Astrocyte (in vitro differentiated cells and primary cell): Measurements from ENCODE around the gene PSMD12. TPM values are rescaled to one million over a fixed set of nuclear protein-coding genes. Genes with fewer than 3 reads are reported as not detected.

Experiments used
- DNase-seq: peaks from one replicate; pipeline ENCODE4 v3.0.0-alpha.2; 2010; ENCODE audit warnings: low read depth
- FAIRE-seq: peaks from 2 replicates; lab custom pipeline; 2011; peaks lifted over from hg19 to GRCh38; lab: Jason Lieb, UNC
- H2AFZ ChIP-seq: 2 replicates; pipeline ENCODE4 v1.6.0; 2012; ENCODE audit warnings: low read depth, low read length, inconsistent platforms
- H3K27ac ChIP-seq: 2 replicates; pipeline ENCODE4 v1.5.1; 2011; ENCODE audit warnings: low read depth, low read length, inconsistent platforms
- H3K27me3 ChIP-seq: 2 replicates; pipeline ENCODE4 v1.6.0; 2011; ENCODE audit warnings: low read length, inconsistent platforms; ENCODE audit not compliant: insufficient read depth
- H3K36me3 ChIP-seq: 2 replicates; pipeline ENCODE4 v1.5.1; 2011; ENCODE audit warnings: low read length, inconsistent platforms; ENCODE audit not compliant: insufficient read depth
- H3K4me1 ChIP-seq: 2 replicates; pipeline ENCODE4 v1.5.1; 2011; ENCODE audit warnings: low read length, inconsistent platforms; ENCODE audit not compliant: insufficient read depth
- H3K4me2 ChIP-seq: 2 replicates; pipeline ENCODE4 v1.6.0; 2012; ENCODE audit warnings: low read length, inconsistent platforms
- H3K4me3 ChIP-seq: 2 replicates; pipeline ENCODE4 v1.5.1; 2011; ENCODE audit warnings: low read depth, mild to moderate bottlenecking, low read length, inconsistent platforms; ENCODE audit not compliant: insufficient read depth
- H3K79me2 ChIP-seq: 2 replicates; pipeline ENCODE4 v1.6.0; 2012; ENCODE audit warnings: mild to moderate bottlenecking, low read length, inconsistent platforms; ENCODE audit not compliant: insufficient read depth
- H3K9ac ChIP-seq: 2 replicates; pipeline ENCODE4 v1.6.0; 2012; ENCODE audit warnings: mild to moderate bottlenecking, low read length, inconsistent platforms
- H3K9me3 ChIP-seq: 2 replicates; pipeline ENCODE4 v1.5.1; 2012; ENCODE audit warnings: low read depth, mild to moderate bottlenecking, low read length, inconsistent platforms; ENCODE audit not compliant: insufficient read depth
- H4K20me1 ChIP-seq: 2 replicates; pipeline ENCODE4 v1.6.0; 2012; ENCODE audit warnings: low read length, inconsistent platforms; ENCODE audit not compliant: insufficient read depth
- H3K27ac Mint-ChIP-seq: one replicate; pipeline ENCODE4 v1.8.0; 2021; ENCODE audit warnings: mild to moderate bottlenecking, mixed read lengths; ENCODE audit not compliant: unreplicated experiment
- H3K27me3 Mint-ChIP-seq: one replicate; pipeline ENCODE4 v1.8.0; 2021; ENCODE audit warnings: low read depth, mixed read lengths; ENCODE audit not compliant: unreplicated experiment
- H3K36me3 Mint-ChIP-seq: one replicate; pipeline ENCODE4 v1.8.0; 2021; ENCODE audit warnings: low read depth, mixed read lengths; ENCODE audit not compliant: unreplicated experiment
- H3K4me1 Mint-ChIP-seq: one replicate; pipeline ENCODE4 v1.8.0; 2021; ENCODE audit warnings: low read depth, mixed read lengths; ENCODE audit not compliant: unreplicated experiment
- H3K4me3 Mint-ChIP-seq: one replicate; pipeline ENCODE4 v1.8.0; 2021; ENCODE audit warnings: mild to moderate bottlenecking, moderate library complexity, mixed read lengths; ENCODE audit not compliant: unreplicated experiment
- H3K9me3 Mint-ChIP-seq: one replicate; pipeline ENCODE4 v1.8.0; 2021; ENCODE audit warnings: mild to moderate bottlenecking, mixed read lengths; ENCODE audit not compliant: unreplicated experiment
- CTCF ChIP-seq: IDR thresholded peaks from 2 replicates; pipeline ENCODE4 v1.5.1; 2011; ENCODE audit warnings: low read depth, mild to moderate bottlenecking, inconsistent platforms, low read length, moderate library complexity; ENCODE audit not compliant: insufficient read depth
- EZH2 ChIP-seq: IDR thresholded peaks from 2 replicates; pipeline ENCODE4 v1.6.1; 2012; ENCODE audit warnings: mild to moderate bottlenecking, low read length, inconsistent platforms; ENCODE audit not compliant: insufficient read depth
- total RNA-seq: library from RNA; stranded (reverse); gene quantifications from 2 replicates; pipeline ENCODE4 v1.2.1, GENCODE V29; 2021

The PSMD12 gene
- total RNA-seq, 1 donor from 2014 or later: 74.1 TPM

GRCh38 chr17:67376415-67376736, 10.0 kb upstream of the PSMD12 start:
- peak; percentile 55 for DNase-seq
- no peaks in the 10 kb centered on the region for H3K36me3 ChIP-seq
- Mint-ChIP-seq H3K27me3 (no peaks in the 10 kb centered on the region), H3K4me1 (peaks cover 5% of the 10 kb centered on the region), H3K36me3 (no peaks in the 10 kb centered on the region), H3K4me3 (peak overlapping the region; percentile 84), H3K27ac (peak overlapping the region; percentile 24), H3K9me3 (no peaks in the 10 kb centered on the region)
- H3K9me3 ChIP-seq: no peaks in the 10 kb centered on the region
- peak overlapping the region; percentile 81 for H2AFZ ChIP-seq
- no peaks in the 10 kb centered on the region for H3K79me2 ChIP-seq
- no peaks in the 10 kb centered on the region for H4K20me1 ChIP-seq
- no peaks in the 10 kb centered on the region for H3K27me3 ChIP-seq
- peak overlapping the region; percentile 87 for H3K4me3 ChIP-seq
- peak overlapping the region; percentile 99 for H3K4me2 ChIP-seq
- H3K9ac ChIP-seq: peak overlapping the region; percentile 93
- FAIRE-seq: peak; percentile 79
- TF ChIP-seq EZH2 (no peak), CTCF (no peak)
- H3K4me1 ChIP-seq: peaks cover 18% of the 10 kb centered on the region
- peak overlapping the region; percentile 85 for H3K27ac ChIP-seq

GRCh38 chr17:67375716-67376115, 9.3 kb upstream of the PSMD12 start:
- FAIRE-seq (no peak), DNase-seq (no peak)
- H3K27ac Mint-ChIP-seq: no peak overlapping the region
- H2AFZ ChIP-seq: no peak overlapping the region
- no peaks in the 10 kb centered on the region for H3K36me3 ChIP-seq
- peaks cover 5% of the 10 kb centered on the region for H3K4me1 Mint-ChIP-seq
- H3K27me3 ChIP-seq: no peaks in the 10 kb centered on the region
- H3K79me2 ChIP-seq: no peaks in the 10 kb centered on the region
- H3K9me3 Mint-ChIP-seq: no peaks in the 10 kb centered on the region
- H3K4me2 ChIP-seq: peak overlapping the region; percentile 99
- H3K36me3 Mint-ChIP-seq: no peaks in the 10 kb centered on the region
- no peak overlapping the region for H3K4me3 ChIP-seq
- no peak overlapping the region for H3K27ac ChIP-seq
- no peak overlapping the region for H3K4me3 Mint-ChIP-seq
- no peak for TF ChIP-seq EZH2
- no peak for TF ChIP-seq CTCF
- H3K27me3 Mint-ChIP-seq: no peaks in the 10 kb centered on the region
- peaks cover 18% of the 10 kb centered on the region for H3K4me1 ChIP-seq
- peak overlapping the region; percentile 93 for H3K9ac ChIP-seq
- no peaks in the 10 kb centered on the region for H3K9me3 ChIP-seq
- no peaks in the 10 kb centered on the region for H4K20me1 ChIP-seq

GRCh38 chr17:67375054-67375427, 8.7 kb upstream of the PSMD12 start:
- no peak overlapping the region for H3K27ac ChIP-seq
- H2AFZ ChIP-seq: peak overlapping the region; percentile 61

More at GRCh38 chr17:67375054-67375427, 8.7 kb upstream of the PSMD12 start:
- FAIRE-seq: no peak
- Histone ChIP-seq H3K4me2 (peak overlapping the region; percentile 77), H3K4me1 (peaks cover 18% of the 10 kb centered on the region), H3K79me2 (no peaks in the 10 kb centered on the region), H4K20me1 (no peaks in the 10 kb centered on the region), H3K36me3 (no peaks in the 10 kb centered on the region), H3K4me3 (no peak overlapping the region), H3K9ac (peak overlapping the region; percentile 24), H3K9me3 (no peaks in the 10 kb centered on the region), H3K27me3 (no peaks in the 10 kb centered on the region)
- DNase-seq: no peak
- no peak for TF ChIP-seq EZH2
- no peak for TF ChIP-seq CTCF
- Mint-ChIP-seq H3K4me3 (peak overlapping the region; percentile 14), H3K9me3 (no peaks in the 10 kb centered on the region), H3K4me1 (peaks cover 5% of the 10 kb centered on the region), H3K27me3 (no peaks in the 10 kb centered on the region), H3K27ac (no peak overlapping the region), H3K36me3 (no peaks in the 10 kb centered on the region)
